Testis (tissue), 3 donors: ENCODE measurements around the gene ERC1. TPM values are rescaled to one million over a fixed set of nuclear protein-coding genes. Genes with fewer than 3 reads are reported as not detected.

Experiments used
- DNase-seq: peaks from one replicate; pipeline ENCODE4 v3.0.0-alpha.2; 2019
- H3K27ac ChIP-seq, 2 donors: fragments of 200-600 bp; sonication (generic); one replicate each; pipeline ENCODE4 v1.5.1; 2019
- H3K27me3 ChIP-seq: fragments of 200-600 bp; sonication (generic); one replicate; pipeline ENCODE4 v1.5.1; 2019
- H3K36me3 ChIP-seq: fragments of 200-600 bp; sonication (generic); one replicate; pipeline ENCODE4 v1.5.1; 2017; ENCODE audit warnings: low read depth; ENCODE audit errors: missing control alignments
- H3K4me1 ChIP-seq: fragments of 200-600 bp; sonication (generic); one replicate; pipeline ENCODE4 v1.5.1; 2019
- H3K4me3 ChIP-seq, 2 donors: fragments of 200-600 bp; sonication (generic); one replicate each; pipeline ENCODE4 v1.5.1; 2017 to 2019
- H3K9me3 ChIP-seq: fragments of 200-600 bp; sonication (generic); one replicate; pipeline ENCODE4 v1.5.1; 2017
- CTCF ChIP-seq, 3 experiments: fragments of 450-650 bp in 2 of 3; fragments of 200-600 bp in 1 of 3; sonication (generic) in 1 of 3; IDR thresholded peaks; one replicate each; pipeline ENCODE4 v1.5.1; 2016 to 2019; ENCODE audit warnings: antibody characterized with exemption in 3 of 3, mild to moderate bottlenecking in 2 of 3, moderate library complexity in 1 of 3
- POLR2A ChIP-seq: fragments of 450-650 bp; IDR thresholded peaks from one replicate; pipeline ENCODE4 v1.6.1; 2017; ENCODE audit warnings: antibody characterized with exemption, mild to moderate bottlenecking, moderate library complexity
- WGBS, 2 donors: methylation state at CpG; one replicate each; pipeline ENCODE4 v1.1.5; 2018; 5-methylcytosine and 5-hydroxymethylcytosine counted together
- intact Hi-C: fragments of 100-400 bp; cut with DNase I; formaldehyde crosslinking; loops from one replicate; pipeline ENCODE4 v1.15.1; 2023; ENCODE audit warnings: low total_unique reads
- polyA plus RNA-seq: library from polyadenylated mRNA; stranded (reverse); fragments of 350-450 nt; fragmentation: Illumina TruSeq; extraction: RNeasy Lipid Tissue Mini Kit (QIAGEN cat#74804); gene quantifications from one replicate; pipeline ENCODE4 v1.2.3, GENCODE V29; 2014; ENCODE audit warnings: low read depth, low replicate concordance; ENCODE audit not compliant: insufficient read depth
- total RNA-seq, 2 donors: library from RNA; depleted of rRNA; stranded (reverse); fragments of >200 nt; gene quantifications; one replicate each; pipeline ENCODE4 v1.2.3, GENCODE V29; 2016

The ERC1 gene
- total and polyA plus RNA-seq, 3 donors from 2014 or later = 25.8 to 109 (median 106) TPM

DNA sequence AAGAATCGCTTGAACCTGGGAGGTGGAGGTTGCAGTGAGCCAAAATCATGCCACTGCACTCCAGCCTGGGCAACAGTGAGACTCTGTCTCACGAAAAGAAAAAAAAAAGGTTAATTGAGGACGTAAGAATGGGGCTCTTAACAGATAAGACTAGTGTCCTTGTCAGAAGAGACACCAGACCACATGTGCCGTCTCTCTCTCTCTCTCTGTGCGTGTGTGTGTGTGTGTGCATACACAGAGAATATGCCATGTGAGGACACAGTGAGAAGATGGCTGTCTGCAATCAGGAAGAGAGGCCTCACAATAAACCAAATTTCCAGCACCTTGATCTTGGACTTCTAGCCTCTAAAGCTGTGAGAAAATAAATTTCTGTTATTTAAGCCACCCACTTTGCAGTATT is 11.7 kb upstream of the ERC1 start:
- H3K9me3 ChIP-seq = no peaks in the 10 kb centered on the region
- TF ChIP-seq CTCF (IDR thresholded peaks at IDR 0.05) (no peak), POLR2A (no peak)
- H3K27ac ChIP-seq = no peak overlapping the region
- no peak for DNase-seq
- H3K27me3 ChIP-seq = no peaks in the 10 kb centered on the region
- H3K4me3 ChIP-seq = no peak overlapping the region
- no peaks in the 10 kb centered on the region for H3K4me1 ChIP-seq
- WGBS, 2 donors = 73 to 79% methylated on average over 5 of the region's 5 CpGs
- intact Hi-C loops = no loop called here
- H3K36me3 ChIP-seq = no peaks in the 10 kb centered on the region

GRCh38 chr12:981176-981828 is 9.7 kb upstream of the ERC1 start:
- DNase-seq = no peak
- no peak for TF ChIP-seq CTCF (IDR thresholded peaks at IDR 0.05)
- TF ChIP-seq POLR2A = no peak
- Histone ChIP-seq H3K36me3 (no peaks in the 10 kb centered on the region), H3K27ac (no peak overlapping the region), H3K4me3 (no peak overlapping the region), H3K9me3 (no peaks in the 10 kb centered on the region), H3K27me3 (no peaks in the 10 kb centered on the region), H3K4me1 (no peaks in the 10 kb centered on the region)
- intact Hi-C loops = no loop called here
- 95% methylated on average over 8 of the region's 8 CpGs for WGBS, 2 donors

- intact Hi-C loops = no loop called here
- no peaks in the 10 kb centered on the region for H3K27me3 ChIP-seq
- no peak overlapping the region for H3K27ac ChIP-seq
- no peaks in the 10 kb centered on the region for H3K9me3 ChIP-seq
- no peaks in the 10 kb centered on the region for H3K36me3 ChIP-seq
- no peak for DNase-seq
- no peaks in the 10 kb centered on the region for H3K4me1 ChIP-seq
- WGBS, 2 donors = 90 to 96% methylated on average over 3 of the region's 3 CpGs
- H3K4me3 ChIP-seq = no peak overlapping the region
- TF ChIP-seq CTCF (IDR thresholded peaks at IDR 0.05) (no peak), POLR2A (no peak)
These were observed 9.1 kb upstream of the ERC1 start for GRCh38 chr12:981961-982360.

DNA sequence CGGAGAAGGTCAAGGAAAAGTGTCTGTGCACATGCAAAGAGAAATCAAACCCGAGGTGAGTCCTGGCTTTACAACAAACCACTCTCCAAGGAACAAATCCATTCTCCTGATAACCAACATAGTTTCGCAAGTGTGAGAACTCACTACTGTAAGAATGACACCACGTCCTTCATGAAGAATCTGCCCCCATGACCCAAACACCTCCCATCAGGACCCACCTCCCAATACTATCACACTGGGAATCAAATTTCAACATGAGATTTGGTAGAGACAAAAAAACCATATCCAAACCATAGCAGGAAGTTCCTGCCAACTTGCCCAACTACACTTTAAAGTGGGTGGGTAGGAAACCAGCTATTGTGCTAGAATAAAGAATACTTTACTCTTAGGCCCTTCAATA is 2.4 kb upstream of the ERC1 start:
- WGBS, 2 donors = 73 to 74% methylated on average over 4 of the region's 4 CpGs
- H3K4me3 ChIP-seq = no peak overlapping the region
- no peaks in the 10 kb centered on the region for H3K9me3 ChIP-seq
- TF ChIP-seq POLR2A (no peak), CTCF (IDR thresholded peaks at IDR 0.05) (no peak)
- H3K27ac ChIP-seq = no peak overlapping the region
- no peaks in the 10 kb centered on the region for H3K27me3 ChIP-seq
- intact Hi-C loops = no loop called here
- no peaks in the 10 kb centered on the region for H3K36me3 ChIP-seq
- H3K4me1 ChIP-seq = peaks cover 15% of the 10 kb centered on the region
- DNase-seq = no peak

GRCh38 chr12:989051-989450 is 2.0 kb upstream of the ERC1 start:
- Histone ChIP-seq H3K4me1 (peaks cover 15% of the 10 kb centered on the region), H3K9me3 (no peaks in the 10 kb centered on the region), H3K27me3 (no peaks in the 10 kb centered on the region), H3K4me3 (no peak overlapping the region), H3K36me3 (no peaks in the 10 kb centered on the region), H3K27ac (peak overlapping the region in 1 of 2 donors; percentile 97)
- no peak for DNase-seq
- WGBS, 2 donors = 44 to 54% methylated on average over 2 of the region's 2 CpGs
- TF ChIP-seq CTCF (IDR thresholded peaks at IDR 0.05) = no peak
- intact Hi-C loops = no loop called here
